ENCODE data around the gene BAHCC1. TPM values are rescaled to one million over a fixed set of nuclear protein-coding genes. Genes with fewer than 3 reads are reported as not detected.

BAHCC1 gene
- total and polyA plus RNA-seq, 2 donors (not counting 3 experiments of a cell fraction or from before 2014, with no cell fraction given): 4.7 to 11.6 TPM

DNA sequence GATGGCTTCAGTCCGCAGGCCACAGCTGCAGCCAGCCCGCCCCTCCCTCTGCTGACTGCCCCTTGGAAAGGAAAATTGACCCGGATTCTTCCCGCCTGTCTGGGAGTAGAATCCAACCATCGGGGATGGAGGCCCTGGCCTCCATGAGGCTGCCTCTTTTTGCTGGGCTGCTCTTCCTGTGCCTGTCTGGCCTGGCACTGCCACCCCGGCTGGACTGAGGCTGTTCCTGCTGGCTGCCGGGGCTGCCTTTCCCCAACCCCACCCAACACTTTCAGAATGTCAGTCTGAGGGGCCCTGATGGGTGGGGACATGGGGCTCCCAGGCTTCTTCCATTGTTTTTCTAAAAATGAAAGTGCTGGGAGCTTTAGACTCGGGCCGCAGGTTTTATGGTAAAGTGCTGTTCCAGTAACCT is 7.3 kb downstream of the BAHCC1 start:
- H3K9me3 ChIP-seq (replicated peaks; ENCODE audit: control insufficient read depth, insufficient read depth, low read length): no peaks in the 10 kb centered on the region
- POLR2A ChIA-PET: no interaction called here
- dilution Hi-C loops (cut with MboI; ENCODE audit: extremely low pct_ligation_motif_present, low sequenced_read_pairs) (no loop called here), intact Hi-C loops (cut with micrococcal nuclease) (loop anchor here (1.0 kb wide), 2 partner anchors 17 to 82 kb away; no protein-coding TSS in a partner anchor)
- no peak overlapping the region for H2AFZ ChIP-seq (ENCODE audit: low read depth, low read length)
- no peak overlapping the region for H3K27ac ChIP-seq (ENCODE audit: insufficient read depth, low read depth, low read length)
- no TSS peak for BruUV-seq (replicated peaks)
- H3K27me3 ChIP-seq (ENCODE audit: control insufficient read depth in 2 of 2, insufficient read depth in 2 of 2, low read length in 2 of 2): no peaks in the 10 kb centered on the region
- peaks cover 26% of the 10 kb centered on the region for H3K79me2 ChIP-seq (ENCODE audit: control insufficient read depth, insufficient read depth, low read length)
- CTCF ChIA-PET: interaction anchor here (0.7 to 7.3 kb wide), 9 partner anchors 9 to 148 kb away, joined by 3 to 58 read pairs (median 6); no protein-coding TSS in a partner anchor
- H3K4me2 ChIP-seq (ENCODE audit: insufficient read depth, low read length): no peak overlapping the region
- FAIRE-seq: no peak
- H3K4me1 ChIP-seq (ENCODE audit: control insufficient read depth, extremely low read depth, insufficient read depth, low read length): peaks cover 21% of the 10 kb centered on the region
- no peaks in the 10 kb centered on the region for H3K36me3 ChIP-seq (ENCODE audit: control insufficient read depth in 2 of 2, extremely low read depth in 1 of 2, insufficient read depth in 2 of 2, low read length in 2 of 2)
- no peak overlapping the region for H3K9ac ChIP-seq (replicated peaks; ENCODE audit: extremely low read depth, insufficient read depth, low read length)
- DNase-seq (ENCODE audit: low read depth, low spot score): no peak
- no peaks in the 10 kb centered on the region for H3K9me1 ChIP-seq (replicated peaks; ENCODE audit: control insufficient read depth, extremely low read depth, insufficient read depth, low read length)
- H4K20me1 ChIP-seq (replicated peaks; ENCODE audit: control insufficient read depth, extremely low read depth, insufficient read depth, low read length): no peaks in the 10 kb centered on the region
- H3K4me3 ChIP-seq (replicated peaks in 1 of 3; ENCODE audit: insufficient read depth in 1 of 3, low read depth in 1 of 3, low read length in 3 of 3): no peak overlapping the region
- no peak for TF ChIP-seq GATA2 (IDR thresholded peaks at IDR 0.05; ENCODE audit: insufficient read depth, insufficient read length, low read depth, low read length)
- TF ChIP-seq MAX (IDR thresholded peaks at IDR 0.05; ENCODE audit: insufficient read depth, insufficient read length): no peak
- no peak for TF ChIP-seq POLR2A (IDR thresholded peaks at IDR 0.05; ENCODE audit: low read depth, low read length)
- TF ChIP-seq MYC (IDR thresholded peaks at IDR 0.05; ENCODE audit: low read depth, low read length): no peak
- TF ChIP-seq POLR2AphosphoS5 (IDR thresholded peaks at IDR 0.05; ENCODE audit: insufficient read depth, low read depth, low read length): no peak

- ChIA-PET CTCF (interaction anchor here (2.0 to 7.3 kb wide), 3 partner anchors 26 to 86 kb away, joined by 9 to 58 read pairs (median 9); no protein-coding TSS in a partner anchor), POLR2A (no interaction called here)
- DNase-seq (ENCODE audit: low read depth, low spot score) (no peak), FAIRE-seq (no peak)
- Histone ChIP-seq H3K9me3 (replicated peaks; ENCODE audit: control insufficient read depth, insufficient read depth, low read length) (no peaks in the 10 kb centered on the region), H3K4me1 (ENCODE audit: control insufficient read depth, extremely low read depth, insufficient read depth, low read length) (peaks cover 18% of the 10 kb centered on the region), H4K20me1 (replicated peaks; ENCODE audit: control insufficient read depth, extremely low read depth, insufficient read depth, low read length) (no peaks in the 10 kb centered on the region), H3K36me3 (ENCODE audit: control insufficient read depth in 2 of 2, extremely low read depth in 1 of 2, insufficient read depth in 2 of 2, low read length in 2 of 2) (no peaks in the 10 kb centered on the region), H3K27ac (ENCODE audit: insufficient read depth, low read depth, low read length) (no peak overlapping the region), H3K27me3 (ENCODE audit: control insufficient read depth in 2 of 2, insufficient read depth in 2 of 2, low read length in 2 of 2) (no peaks in the 10 kb centered on the region), H3K9me1 (replicated peaks; ENCODE audit: control insufficient read depth, extremely low read depth, insufficient read depth, low read length) (no peaks in the 10 kb centered on the region), H3K4me2 (ENCODE audit: insufficient read depth, low read length) (no peak overlapping the region), H3K4me3 (replicated peaks in 1 of 3; ENCODE audit: insufficient read depth in 1 of 3, low read depth in 1 of 3, low read length in 3 of 3) (no peak overlapping the region), H2AFZ (ENCODE audit: low read depth, low read length) (no peak overlapping the region), H3K79me2 (ENCODE audit: control insufficient read depth, insufficient read depth, low read length) (peaks cover 23% of the 10 kb centered on the region), H3K9ac (replicated peaks; ENCODE audit: extremely low read depth, insufficient read depth, low read length) (no peak overlapping the region)
- TF ChIP-seq MYC (IDR thresholded peaks at IDR 0.05; ENCODE audit: low read depth, low read length) (no peak), POLR2AphosphoS5 (IDR thresholded peaks at IDR 0.05; ENCODE audit: insufficient read depth, low read depth, low read length) (no peak), JUN (IDR thresholded peaks at IDR 0.05; ENCODE audit: borderline replicate concordance, insufficient read depth, insufficient read length, low read depth) (no peak), EZH2 (IDR thresholded peaks at IDR 0.05; ENCODE audit: borderline replicate concordance, low read depth, low read length, severe bottlenecking) (no peak), MAX (IDR thresholded peaks at IDR 0.05; ENCODE audit: insufficient read depth, insufficient read length) (no peak), POLR2A (IDR thresholded peaks at IDR 0.05; ENCODE audit: low read depth, low read length) (no peak)
- TF ChIP-seq, protein P1, sequence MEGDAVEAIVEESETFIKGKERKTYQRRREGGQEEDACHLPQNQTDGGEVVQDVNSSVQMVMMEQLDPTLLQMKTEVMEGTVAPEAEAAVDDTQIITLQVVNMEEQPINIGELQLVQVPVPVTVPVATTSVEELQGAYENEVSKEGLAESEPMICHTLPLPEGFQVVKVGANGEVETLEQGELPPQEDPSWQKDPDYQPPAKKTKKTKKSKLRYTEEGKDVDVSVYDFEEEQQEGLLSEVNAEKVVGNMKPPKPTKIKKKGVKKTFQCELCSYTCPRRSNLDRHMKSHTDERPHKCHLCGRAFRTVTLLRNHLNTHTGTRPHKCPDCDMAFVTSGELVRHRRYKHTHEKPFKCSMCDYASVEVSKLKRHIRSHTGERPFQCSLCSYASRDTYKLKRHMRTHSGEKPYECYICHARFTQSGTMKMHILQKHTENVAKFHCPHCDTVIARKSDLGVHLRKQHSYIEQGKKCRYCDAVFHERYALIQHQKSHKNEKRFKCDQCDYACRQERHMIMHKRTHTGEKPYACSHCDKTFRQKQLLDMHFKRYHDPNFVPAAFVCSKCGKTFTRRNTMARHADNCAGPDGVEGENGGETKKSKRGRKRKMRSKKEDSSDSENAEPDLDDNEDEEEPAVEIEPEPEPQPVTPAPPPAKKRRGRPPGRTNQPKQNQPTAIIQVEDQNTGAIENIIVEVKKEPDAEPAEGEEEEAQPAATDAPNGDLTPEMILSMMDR (IDR thresholded peaks at IDR 0.05; ENCODE audit: extremely low read depth in 1 of 2, insufficient read depth in 1 of 2, low read depth in 1 of 2, low read length in 2 of 2): no peak
- dilution Hi-C loops (cut with MboI; ENCODE audit: extremely low pct_ligation_motif_present, low sequenced_read_pairs) (no loop called here), intact Hi-C loops (cut with micrococcal nuclease) (loop anchor here (1.0 kb wide), 2 partner anchors 16 to 81 kb away; no protein-coding TSS in a partner anchor)
- no TSS peak for BruUV-seq (replicated peaks)
These were observed 7.8 kb downstream of the BAHCC1 start for GRCh38 chr17:81402981-81403467.

Data from endothelial cell of umbilical vein (primary cell).